HG02938 (cell line): Measurements from ENCODE around the gene DLG2.

ENCODE experiments used
- ATAC-seq: cut with Tn5 transposase; IDR thresholded peaks from one replicate; pipeline ENCODE4 v1.9.1; 2021; ENCODE audit warnings: mild to moderate bottlenecking, moderate library complexity; ENCODE audit not compliant: unreplicated experiment

DLG2 gene

DNA sequence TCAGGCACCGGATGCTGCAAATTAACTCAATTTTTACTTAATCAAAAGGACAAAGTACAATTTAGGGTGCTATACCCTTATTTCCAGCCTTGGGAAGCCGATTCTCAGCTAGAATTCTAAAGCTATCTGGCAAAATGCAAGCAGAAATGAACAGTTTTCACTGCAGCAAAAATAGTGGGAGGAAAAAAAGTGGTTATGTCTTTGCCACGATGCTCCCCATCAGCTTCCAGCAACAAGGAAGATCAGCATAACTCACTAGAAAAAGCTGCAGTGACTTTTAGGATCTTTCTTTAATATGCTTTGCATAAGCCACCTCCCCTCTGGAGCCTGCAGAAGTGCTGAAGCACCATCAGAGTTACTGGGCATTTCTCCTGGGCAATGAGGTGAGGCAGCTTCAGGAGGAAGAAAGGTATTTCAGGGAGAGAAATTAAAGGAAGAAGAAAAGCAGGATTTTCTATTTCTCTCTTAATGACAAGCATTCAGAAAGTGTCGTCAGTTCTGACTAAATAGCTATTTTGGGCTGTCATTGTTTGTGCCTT is 702.9 kb downstream of the DLG2 start:
- no peak for ATAC-seq

GRCh38 chr11:84923489-84923888 is 703.7 kb downstream of the DLG2 start:
- no peak for ATAC-seq

- no peak for ATAC-seq
Measured at GRCh38 chr11:84922836-84923235, 704.3 kb downstream of the DLG2 start.

DNA sequence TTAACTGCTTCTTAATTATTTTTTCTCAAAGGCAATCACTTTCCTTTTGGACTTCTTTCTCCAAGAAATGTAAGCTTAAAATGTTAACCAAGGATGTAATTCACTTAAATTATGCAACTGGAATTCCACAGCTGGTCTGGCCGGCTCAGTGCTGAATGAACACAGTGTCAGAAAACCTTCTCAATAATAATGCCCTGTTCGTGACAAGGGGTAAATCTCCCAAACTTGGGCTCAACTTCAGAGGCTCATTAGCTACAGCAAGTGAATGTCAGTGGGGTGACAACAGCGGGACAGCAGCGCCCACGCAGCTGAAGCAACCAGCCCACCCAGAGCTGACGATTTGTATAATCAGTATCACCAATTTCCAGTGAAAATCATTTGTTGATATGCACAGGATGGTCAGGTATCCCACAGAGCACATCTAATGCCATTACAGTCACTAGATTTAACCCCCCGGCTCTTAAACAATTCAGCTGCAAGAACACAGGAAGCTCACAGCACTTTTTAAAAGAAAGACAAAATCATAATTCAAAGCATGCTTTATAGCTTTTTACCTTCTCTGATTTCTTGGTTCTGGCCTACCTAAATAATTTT is 704.8 kb downstream of the DLG2 start:
- no peak for ATAC-seq

- ATAC-seq: no peak
Measured at GRCh38 chr11:84914511-84914910, 712.6 kb downstream of the DLG2 start.

- no peak for ATAC-seq
Measured at GRCh38 chr11:84909740-84910139, 717.4 kb downstream of the DLG2 start.

GRCh38 chr11:84906995-84907394 is 720.1 kb downstream of the DLG2 start:
- no peak for ATAC-seq

DNA sequence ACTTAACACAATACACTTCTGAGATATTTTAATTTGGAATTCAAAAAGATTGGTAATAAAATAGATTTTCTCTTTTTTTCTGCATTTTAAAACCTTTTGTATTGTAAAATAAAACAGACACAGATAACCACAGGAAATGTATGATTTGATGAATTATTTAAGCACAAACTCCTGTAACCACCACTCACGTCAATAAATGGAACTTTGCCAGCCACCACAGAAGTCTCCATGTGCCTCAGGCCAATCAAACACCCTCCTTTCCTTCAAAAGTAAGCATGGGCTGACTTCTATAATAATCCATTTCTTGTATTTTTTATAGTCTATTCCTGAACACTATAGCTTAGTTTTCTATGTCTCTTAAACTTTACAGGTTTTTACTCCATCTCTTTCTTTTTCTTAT is 721.7 kb downstream of the DLG2 start:
- ATAC-seq: no peak

GRCh38 chr11:84902445-84902844 is 724.7 kb downstream of the DLG2 start:
- ATAC-seq: no peak

DNA sequence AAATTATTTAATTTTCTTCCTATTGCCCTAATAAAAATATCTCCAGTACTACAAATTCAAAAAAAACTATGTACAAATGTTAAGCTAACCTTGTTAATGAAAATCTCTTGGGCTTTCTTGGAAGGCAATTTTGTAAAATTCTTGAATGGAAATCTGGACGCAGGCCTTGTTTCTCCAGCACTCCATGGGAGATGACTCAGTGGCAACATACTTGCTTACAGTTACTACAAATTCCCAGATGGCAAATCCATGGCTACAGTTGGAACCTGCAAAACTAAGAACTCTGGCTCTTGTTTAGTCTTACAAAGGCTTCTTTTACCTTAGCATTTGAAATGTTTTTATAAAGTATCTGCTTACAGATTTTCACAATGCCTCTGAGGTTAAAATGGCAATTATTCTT is 725.2 kb downstream of the DLG2 start:
- no peak for ATAC-seq

GRCh38 chr11:84899740-84900139 is 727.4 kb downstream of the DLG2 start:
- no peak for ATAC-seq

GRCh38 chr11:84899134-84899533 is 728.0 kb downstream of the DLG2 start:
- ATAC-seq: no peak

DNA sequence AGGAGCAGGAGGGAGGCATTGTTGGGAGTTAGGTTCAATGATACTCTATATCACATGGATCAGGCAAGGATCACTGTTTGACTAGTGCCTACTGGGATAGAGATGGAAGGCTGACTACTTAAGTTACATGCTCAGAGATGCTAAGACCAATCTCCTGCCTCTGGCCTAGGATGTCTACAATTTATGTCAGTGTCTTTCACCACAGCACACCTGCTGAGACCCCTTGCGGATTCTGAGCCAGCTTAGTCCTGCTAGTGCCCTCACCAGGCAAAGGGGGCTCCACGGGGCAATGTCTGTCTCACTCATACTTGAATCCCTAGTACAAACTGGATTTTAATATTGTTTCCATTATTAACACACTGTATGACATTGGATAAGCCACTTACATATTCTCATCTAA is 732.5 kb downstream of the DLG2 start:
- ATAC-seq: no peak

GRCh38 chr11:84890676-84891075 is 736.5 kb downstream of the DLG2 start:
- no peak for ATAC-seq

DNA sequence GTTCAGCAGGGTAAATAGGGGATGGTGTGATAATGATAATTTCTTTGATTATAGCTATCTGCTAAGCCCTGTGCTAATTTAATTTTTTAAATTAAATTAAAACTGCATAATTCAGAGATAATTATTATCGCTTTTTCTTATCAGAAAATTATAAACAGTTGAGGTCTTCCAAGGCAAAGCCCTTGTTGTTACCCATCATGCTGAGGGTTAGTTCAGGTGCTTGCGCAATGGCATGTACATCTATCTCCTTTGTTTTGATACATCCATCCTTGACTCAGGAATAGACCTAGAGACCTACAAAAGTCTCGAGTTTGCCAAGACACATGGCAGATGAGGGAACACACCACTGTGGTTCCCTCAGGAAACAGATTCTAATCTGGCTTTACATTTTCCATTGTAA is 737.6 kb downstream of the DLG2 start:
- ATAC-seq: no peak

GRCh38 chr11:84887055-84887629 is 740.0 kb downstream of the DLG2 start:
- ATAC-seq: no peak

DNA sequence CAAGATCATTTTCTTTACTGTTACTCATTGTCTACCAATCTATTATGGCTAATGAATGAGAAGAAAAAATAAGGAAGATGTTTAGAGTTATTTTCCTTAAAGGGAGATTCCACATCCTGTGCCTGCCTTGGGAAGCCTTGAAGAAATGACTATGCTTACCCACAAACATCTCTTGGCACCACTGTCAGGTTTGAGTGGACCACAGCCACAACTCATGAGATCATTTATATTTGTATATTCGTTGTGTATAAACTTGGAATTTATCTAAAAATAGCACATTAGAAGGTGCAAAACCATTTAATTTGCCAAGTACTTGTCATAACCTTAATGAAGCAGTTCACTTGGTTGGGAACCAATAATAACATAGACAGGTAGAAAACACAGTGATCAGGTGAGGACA is 740.8 kb downstream of the DLG2 start:
- no peak for ATAC-seq

GRCh38 chr11:84884836-84885235 is 742.3 kb downstream of the DLG2 start:
- ATAC-seq: no peak

DNA sequence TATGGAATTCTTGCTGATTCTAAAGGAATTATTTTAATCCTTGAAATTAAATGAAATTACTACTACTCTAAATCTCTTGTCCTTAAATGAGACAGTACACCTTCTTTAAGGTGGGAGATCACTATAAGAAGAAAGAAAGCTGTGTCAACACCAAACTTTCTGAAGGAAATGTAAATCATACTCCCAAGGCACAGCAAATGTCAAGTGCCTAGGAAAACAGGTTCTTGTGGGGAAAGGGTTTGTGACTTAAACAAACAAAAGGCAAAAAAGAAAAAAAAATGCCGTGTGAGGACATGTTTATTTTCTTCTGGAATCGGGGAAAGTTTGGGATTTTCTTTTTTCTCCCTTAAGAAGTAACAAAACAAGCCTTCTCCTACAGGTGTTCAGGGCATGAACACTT is 745.1 kb downstream of the DLG2 start:
- no peak for ATAC-seq

DNA sequence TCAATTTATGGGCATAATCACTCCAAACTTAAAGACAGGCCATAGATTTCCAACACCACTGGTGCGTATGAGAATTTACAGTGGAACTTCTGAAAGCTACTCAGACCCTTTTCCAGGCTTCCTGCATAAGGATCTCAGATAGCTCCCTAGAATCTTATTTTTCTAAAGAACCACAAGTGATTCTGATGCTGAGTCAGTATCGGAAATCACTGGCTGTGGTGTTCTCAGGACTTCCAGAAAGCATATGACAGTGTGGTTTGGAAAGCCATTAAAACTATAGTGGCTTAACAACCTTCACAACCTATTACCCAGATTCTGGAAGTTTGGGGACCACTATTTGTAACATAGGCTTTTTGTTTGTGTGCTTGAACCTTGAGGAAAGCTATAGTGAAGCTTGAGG is 756.0 kb downstream of the DLG2 start:
- ATAC-seq: no peak

- ATAC-seq: no peak
Measured at GRCh38 chr11:84870486-84870885, 756.7 kb downstream of the DLG2 start.

DNA sequence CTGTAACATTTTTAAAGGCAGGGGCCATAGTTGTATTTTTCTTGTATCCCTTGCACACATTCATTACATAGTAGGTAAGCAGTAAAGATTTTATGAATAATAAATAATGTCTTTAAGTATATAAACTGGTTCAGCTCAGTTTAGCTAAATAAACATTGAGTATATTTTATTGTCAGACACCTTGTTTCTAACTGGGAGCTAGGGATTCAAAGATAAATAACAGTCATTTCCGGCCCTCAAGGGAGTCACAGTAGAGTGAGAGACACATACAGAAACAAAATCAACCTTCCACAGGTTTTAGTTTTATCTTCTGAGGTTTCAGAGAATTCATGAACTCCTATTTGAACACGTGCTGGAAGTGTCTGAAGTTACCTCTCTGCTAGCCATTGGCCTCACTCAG is 760.2 kb downstream of the DLG2 start:
- no peak for ATAC-seq
